BE2C (cell line): Measurements from ENCODE around the gene RAB4B.
"Not testable (repeated sequence)": the region's sequence is repeated elsewhere in the genome, so short reads cannot be mapped to it uniquely, and the experiment has no call there.

Source experiments
- DNase-seq: peaks from one replicate; pipeline ENCODE4 v3.0.0-alpha.2; 2020
- H3K27me3 ChIP-seq: fragments of 250-450 bp; sonication (Bioruptor Pico); 2 replicates; pipeline ENCODE4 v1.5.1; 2020; ENCODE audit warnings: mild to moderate bottlenecking
- H3K36me3 ChIP-seq: fragments of 250-450 bp; sonication (Bioruptor Pico); 2 replicates; pipeline ENCODE4 v1.5.1; 2020; ENCODE audit warnings: mild to moderate bottlenecking
- H3K4me1 ChIP-seq: fragments of 250-450 bp; sonication (Bioruptor Pico); 2 replicates; pipeline ENCODE4 v1.5.1; 2020
- H3K4me3 ChIP-seq: 2 replicates; pipeline ENCODE4 v1.5.1; 2011; ENCODE audit warnings: low read depth, low read length
- H3K9me3 ChIP-seq: fragments of 250-450 bp; sonication (Bioruptor Pico); 2 replicates; pipeline ENCODE4 v1.5.1; 2020
- CTCF ChIP-seq: IDR thresholded peaks from 2 replicates; pipeline ENCODE4 v1.5.1; 2012; ENCODE audit warnings: mild to moderate bottlenecking, low read depth, low read length

The RAB4B gene

DNA sequence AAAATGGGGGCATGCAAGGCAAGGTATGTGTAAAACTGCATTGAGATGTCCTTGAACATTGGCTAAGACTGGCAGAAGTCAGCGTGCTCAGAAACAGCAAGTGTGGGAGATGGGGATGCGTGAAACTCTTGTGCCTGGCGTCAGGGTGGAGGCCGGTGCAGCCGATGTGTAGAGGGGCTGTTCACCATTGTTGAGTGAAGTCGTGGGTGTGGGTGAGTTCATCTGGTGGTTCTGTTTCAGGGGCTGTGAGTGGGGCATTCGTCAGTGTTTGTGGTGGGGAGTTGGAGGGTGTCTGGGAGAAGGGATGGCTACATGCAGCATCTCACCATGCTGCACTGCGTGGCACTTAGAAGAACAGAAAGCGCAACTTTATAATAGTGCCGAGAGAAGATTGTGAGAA, 14.1 kb upstream of the RAB4B start:
- Histone ChIP-seq H3K4me3 (no peak overlapping the region), H3K36me3 (peaks cover 70% of the 10 kb centered on the region), H3K9me3 (no peaks in the 10 kb centered on the region), H3K27me3 (no peaks in the 10 kb centered on the region), H3K4me1 (no peaks in the 10 kb centered on the region)
- DNase-seq, result no peak
- TF ChIP-seq CTCF, result no peak

GRCh38 chr19:40766385-40766784, 11.7 kb upstream of the RAB4B start:
- peaks cover 47% of the 10 kb centered on the region for H3K36me3 ChIP-seq
- not testable (repeated sequence) for H3K9me3 ChIP-seq, H3K4me3 ChIP-seq, DNase-seq, H3K4me1 ChIP-seq, H3K27me3 ChIP-seq

- Histone ChIP-seq H3K27me3 (no peaks in the 10 kb centered on the region), H3K36me3 (peaks cover 23% of the 10 kb centered on the region), H3K4me3 (no peak overlapping the region), H3K4me1 (no peaks in the 10 kb centered on the region), H3K9me3 (no peaks in the 10 kb centered on the region)
- no peak for DNase-seq
- TF ChIP-seq CTCF, result no peak
Observed at GRCh38 chr19:40768869-40769268, 9.2 kb upstream of the RAB4B start.

DNA sequence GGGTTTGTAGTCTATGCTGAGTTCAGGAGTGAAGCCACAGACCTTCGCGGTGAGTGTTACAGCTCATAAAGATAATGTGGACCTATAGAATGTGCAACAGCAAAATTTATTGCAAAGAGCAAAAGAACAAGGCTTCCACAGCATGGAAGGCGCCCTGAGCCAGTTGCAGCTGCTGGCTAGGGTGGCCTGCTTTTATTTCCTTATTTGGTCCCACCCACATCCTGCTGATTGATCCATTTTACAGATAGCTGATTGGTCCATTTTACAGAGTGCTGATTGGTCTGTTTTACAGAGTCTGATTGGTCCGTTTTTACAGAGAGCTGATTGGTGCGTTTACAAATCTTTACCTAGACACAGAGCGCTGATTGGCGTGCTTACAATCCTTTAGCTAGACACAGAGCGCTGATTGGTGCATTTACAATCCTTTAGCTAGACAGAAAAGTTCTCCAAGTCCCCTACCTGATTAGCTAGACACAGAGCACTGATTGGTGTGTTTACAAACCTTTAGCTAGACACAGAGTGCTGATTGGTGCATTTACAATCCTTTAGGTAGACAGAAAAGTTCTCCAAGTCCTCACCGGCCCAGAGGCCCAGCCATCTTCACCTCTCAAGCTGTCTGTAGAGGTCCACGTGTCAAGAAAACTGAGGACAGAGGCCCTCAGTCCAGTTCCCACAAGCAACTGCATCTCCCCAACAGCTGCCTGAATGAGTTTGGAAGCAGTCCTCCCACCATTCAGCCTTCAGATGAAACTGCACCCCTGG, 6.8 kb upstream of the RAB4B start:
- peak; percentile 26 for DNase-seq
- not testable (repeated sequence) for H3K27me3 ChIP-seq, H3K4me3 ChIP-seq, H3K9me3 ChIP-seq, H3K4me1 ChIP-seq, H3K36me3 ChIP-seq

DNA sequence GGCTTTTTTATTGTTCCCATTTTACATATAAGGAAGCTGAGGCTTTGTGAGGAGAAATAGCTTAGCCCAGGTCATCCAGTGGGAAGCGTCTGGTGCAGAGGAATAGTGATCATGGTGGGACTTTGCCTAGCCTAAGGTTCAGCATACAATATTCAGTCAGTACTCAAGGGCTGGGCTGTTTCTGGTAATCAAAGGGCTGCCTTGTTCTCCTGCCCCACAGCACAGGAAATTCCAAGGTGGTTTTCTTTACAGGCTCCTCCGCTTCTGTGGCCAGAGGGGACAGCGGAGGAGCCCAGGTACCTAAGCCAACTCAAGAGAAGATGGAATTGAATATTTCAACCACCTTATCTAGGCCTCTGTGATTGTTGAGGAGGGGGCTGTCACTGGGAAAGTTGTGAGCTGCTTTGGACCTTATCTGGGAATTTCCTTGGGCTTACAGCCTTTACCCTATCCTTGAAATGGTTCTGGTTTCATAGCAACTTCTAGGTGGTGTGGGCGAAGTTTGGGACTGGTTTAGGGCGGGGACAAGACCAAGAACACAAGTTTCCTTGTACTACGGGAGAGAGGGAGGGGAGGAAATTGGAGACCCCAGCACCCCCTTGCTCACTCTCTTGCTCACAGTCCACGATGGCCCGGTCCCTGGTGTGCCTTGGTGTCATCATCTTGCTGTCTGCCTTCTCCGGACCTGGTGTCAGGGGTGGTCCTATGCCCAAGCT, 3.0 kb upstream of the RAB4B start, which contains the start of gene MIA:
MIA (plus strand) TSS at position 606 of the 716 bp plus-strand sequence; CDS start at position 628, 22 bp downstream.
- Histone ChIP-seq H3K9me3 (no peaks in the 10 kb centered on the region), H3K4me1 (peaks cover 3% of the 10 kb centered on the region; the same call in 1 of the 2 replicates), H3K4me3 (no peak within 1 kb of the TSS), H3K27me3 (no peaks in the 10 kb centered on the region), H3K36me3 (no peaks in the 10 kb centered on the region)
- no peak for DNase-seq
- TF ChIP-seq CTCF, result no peak

DNA sequence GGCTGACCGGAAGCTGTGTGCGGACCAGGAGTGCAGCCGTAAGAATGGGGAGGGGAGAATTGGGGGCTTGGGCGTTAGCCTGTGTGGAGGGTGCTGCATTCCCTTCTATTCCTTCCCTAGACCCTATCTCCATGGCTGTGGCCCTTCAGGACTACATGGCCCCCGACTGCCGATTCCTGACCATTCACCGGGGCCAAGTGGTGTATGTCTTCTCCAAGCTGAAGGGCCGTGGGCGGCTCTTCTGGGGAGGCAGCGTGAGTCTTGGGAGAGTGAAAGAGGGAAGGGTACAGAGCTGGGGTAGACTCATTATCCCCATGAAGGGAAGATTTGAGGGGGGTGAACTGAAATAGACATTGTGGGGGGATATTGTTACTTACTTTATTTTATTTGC, 2.4 kb upstream of the RAB4B start:
- DNase-seq, result no peak
- Histone ChIP-seq H3K36me3 (no peaks in the 10 kb centered on the region), H3K27me3 (no peaks in the 10 kb centered on the region), H3K4me1 (peaks cover 3% of the 10 kb centered on the region; the same call in 1 of the 2 replicates), H3K4me3 (no peak overlapping the region), H3K9me3 (no peaks in the 10 kb centered on the region)
- TF ChIP-seq CTCF, result no peak

DNA sequence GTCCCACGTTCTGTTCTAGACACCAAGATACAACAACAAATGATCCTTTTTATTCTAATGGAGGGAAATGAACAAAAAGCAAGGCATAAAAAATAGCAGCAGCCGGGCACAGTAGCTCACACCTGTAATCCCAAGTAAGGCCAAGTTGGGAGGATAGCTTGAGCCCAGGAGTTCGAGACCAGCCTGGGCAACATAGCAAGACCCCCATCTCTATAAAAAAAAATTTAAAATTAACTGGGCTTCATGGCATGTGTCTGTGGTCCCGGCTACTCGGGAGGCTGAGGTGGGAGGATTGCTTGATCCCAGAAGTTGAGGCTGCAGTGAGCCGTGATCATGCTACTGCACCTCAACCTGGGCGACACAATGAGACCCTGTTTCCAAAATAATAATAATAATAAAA, 1.7 kb upstream of the RAB4B start:
- no peaks in the 10 kb centered on the region for H3K36me3 ChIP-seq
- peaks cover 3% of the 10 kb centered on the region; the same call in 1 of the 2 replicates for H3K4me1 ChIP-seq
- no peak for TF ChIP-seq CTCF
- no peaks in the 10 kb centered on the region for H3K27me3 ChIP-seq
- DNase-seq, result no peak
- H3K9me3 ChIP-seq, result no peaks in the 10 kb centered on the region
- H3K4me3 ChIP-seq, result no peak overlapping the region
